HL-60/S4 treated with phorbol 12-myristate 13-acetate at 8.2 ng/mL for 4 days and 3 days (cell line): Measurements from ENCODE around the gene LRTM2.

ENCODE experiments used
- in situ Hi-C: fragments of 300-500 bp; cut with MboI; formaldehyde crosslinking; loops from 2 replicates; pipeline ENCODE4 v1.15.0; 2022; ENCODE audit warnings: low sequenced_read_pairs

Gene LRTM2

GRCh38 chr12:1880153-1880845, 59.9 kb downstream of the LRTM2 start:
- in situ Hi-C loops: no loop called here

- in situ Hi-C loops: no loop called here
Measured at GRCh38 chr12:1880876-1881275, 60.5 kb downstream of the LRTM2 start.

DNA sequence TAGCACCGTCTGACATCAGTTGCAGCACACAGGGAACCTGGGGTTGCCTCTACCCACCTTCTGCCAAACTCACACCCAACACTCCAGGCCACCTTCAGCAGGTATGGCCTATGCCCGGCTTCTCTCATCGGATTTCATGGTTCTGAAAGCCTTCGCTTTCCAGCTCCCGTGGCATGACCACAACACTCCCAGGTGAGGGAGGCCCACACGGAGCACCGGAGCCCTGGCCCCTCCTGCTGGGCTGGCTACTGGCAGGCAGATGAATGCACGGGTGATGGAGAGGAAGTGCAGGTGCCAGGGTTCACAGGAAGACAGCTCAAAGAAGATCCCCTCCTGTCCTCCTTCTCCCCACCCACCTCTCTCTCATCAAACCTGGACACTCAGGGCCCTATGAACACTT, 60.9 kb downstream of the LRTM2 start:
- in situ Hi-C loops: no loop called here

- in situ Hi-C loops: no loop called here
Measured at GRCh38 chr12:1881936-1882335, 61.6 kb downstream of the LRTM2 start.

DNA sequence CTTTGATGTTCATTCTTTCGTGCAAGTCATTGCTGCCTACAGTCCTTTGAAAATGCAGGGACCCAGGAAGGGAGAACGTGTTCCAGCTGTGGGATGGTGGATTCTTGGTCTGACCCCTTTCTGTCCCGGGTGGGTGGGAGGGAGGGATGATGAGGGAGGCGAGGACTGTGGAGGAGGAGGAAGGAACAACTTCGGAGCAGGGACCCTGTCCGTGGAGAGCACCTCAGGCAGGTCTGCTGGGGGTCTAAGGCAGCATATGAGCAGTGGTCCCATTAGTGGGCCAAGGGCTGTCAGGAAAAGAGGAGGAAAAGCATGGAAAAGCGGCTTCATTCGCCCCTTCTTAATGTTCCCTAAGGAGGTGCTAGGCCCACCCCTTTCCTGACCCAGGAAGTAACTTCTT, 62.0 kb downstream of the LRTM2 start:
- in situ Hi-C loops: no loop called here

- in situ Hi-C loops: no loop called here
Measured at GRCh38 chr12:1882850-1883470, 62.6 kb downstream of the LRTM2 start.

GRCh38 chr12:1883513-1883912, 63.1 kb downstream of the LRTM2 start:
- in situ Hi-C loops: no loop called here

DNA sequence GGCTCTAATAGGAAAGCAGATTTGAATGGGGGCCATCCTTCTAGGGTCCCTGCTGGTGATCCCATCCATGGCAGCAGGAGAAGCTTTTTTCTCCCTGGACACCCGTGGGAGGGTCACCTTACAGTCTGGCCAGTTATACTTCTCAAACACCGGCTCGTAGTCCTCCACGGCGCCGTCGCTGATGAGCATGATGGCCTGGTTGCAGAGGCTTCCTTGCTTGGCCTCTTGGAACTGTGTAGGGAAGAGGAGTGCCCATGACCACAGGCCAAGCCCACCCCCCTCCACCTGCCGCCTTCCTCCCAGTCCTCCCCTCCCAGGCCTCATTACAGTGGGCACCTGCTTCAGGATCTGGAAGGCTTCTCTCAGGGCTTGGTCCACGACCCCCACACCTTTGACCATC, 64.3 kb downstream of the LRTM2 start:
- in situ Hi-C loops: no loop called here

DNA sequence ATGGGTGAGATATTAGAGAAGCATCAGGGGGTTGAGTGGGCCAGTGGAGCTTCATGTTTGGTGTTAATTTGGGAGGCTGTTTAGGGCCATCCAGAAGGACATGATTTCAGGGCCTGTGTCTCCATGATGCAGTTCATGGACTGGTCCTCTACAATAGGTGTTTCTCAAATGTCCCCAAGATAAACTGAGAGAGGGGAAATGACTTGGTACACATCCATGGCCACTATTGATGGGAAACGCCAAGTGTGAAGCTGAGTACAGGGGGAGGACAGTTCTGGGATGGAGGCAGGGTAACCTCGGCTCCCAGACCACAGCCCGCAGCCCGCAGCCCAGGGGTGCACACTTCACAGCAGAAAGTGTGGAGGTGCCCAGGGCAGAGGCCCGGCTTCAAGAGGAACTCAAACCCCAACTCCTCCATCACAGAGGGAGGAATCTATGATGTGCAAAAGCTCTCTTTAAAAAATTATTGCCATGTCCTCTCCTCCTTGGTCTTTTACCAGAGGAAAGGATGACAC, 64.8 kb downstream of the LRTM2 start:
- in situ Hi-C loops: no loop called here

DNA sequence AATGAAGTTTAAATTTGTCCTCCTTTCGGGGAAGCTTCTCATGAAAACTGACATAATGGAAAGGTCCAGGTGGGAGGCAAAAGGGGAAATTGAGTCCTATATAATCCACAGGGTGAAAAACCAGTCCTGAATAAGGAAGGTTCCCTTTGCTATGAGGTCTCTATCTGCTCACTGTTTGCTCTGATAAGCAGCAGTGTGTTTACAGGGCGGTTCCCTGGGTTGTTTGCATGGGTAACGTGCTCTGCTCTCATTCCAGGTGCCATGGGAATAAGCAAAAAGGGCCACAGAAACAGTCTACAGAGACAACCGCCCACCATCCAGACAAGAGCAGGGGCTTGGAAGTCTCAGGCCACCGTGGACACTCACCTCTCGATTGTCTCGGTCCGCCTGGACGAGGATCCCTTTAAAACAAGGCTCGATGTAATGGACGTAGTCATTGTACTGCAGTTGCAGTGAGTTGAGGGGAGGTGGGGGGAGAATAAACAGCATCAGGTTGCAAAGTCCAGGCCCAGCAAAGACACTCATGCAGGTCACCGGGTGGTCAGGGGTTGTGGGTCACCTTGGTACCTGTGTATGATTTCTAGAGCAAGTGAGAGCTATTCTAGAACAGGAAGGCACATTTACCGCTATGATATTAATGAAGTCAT, 65.4 kb downstream of the LRTM2 start:
- in situ Hi-C loops: no loop called here
